Testis (tissue), 2 donors: ENCODE results near the gene CASK.

Source experiments
- POLR2A ChIP-seq: fragments of 450-650 bp; IDR thresholded peaks from one replicate; pipeline ENCODE4 v1.6.1; 2017; ENCODE audit warnings: antibody characterized with exemption, mild to moderate bottlenecking, moderate library complexity
- TF ChIP-seq, protein P1 (sequence below), 3 experiments: fragments of 450-650 bp in 2 of 3; fragments of 200-600 bp in 1 of 3; sonication (generic) in 1 of 3; IDR thresholded peaks; one replicate each; pipeline ENCODE4 v1.5.1; 2016 to 2019; ENCODE audit warnings: antibody characterized with exemption in 3 of 3, mild to moderate bottlenecking in 2 of 3, moderate library complexity in 1 of 3

DNA sequence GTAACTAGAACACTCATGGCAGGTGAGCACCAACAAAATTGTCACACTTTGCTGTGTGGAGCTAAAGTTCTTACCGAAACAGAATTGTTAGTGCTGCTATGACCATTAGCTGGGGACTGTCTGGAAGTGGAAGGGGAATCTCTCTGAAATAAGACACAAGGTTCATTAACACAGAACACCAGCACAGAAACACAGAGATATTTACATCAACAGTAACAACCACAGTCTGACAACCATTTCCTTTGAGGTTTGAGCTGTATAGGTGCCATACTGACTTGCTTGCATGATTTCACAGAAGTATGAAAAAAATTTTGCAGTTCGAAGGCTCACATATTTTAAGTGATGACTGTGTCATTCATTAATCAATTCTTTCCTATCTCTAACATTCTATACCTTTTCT lies 366.4 kb downstream of the CASK start:
- TF ChIP-seq, protein P1, sequence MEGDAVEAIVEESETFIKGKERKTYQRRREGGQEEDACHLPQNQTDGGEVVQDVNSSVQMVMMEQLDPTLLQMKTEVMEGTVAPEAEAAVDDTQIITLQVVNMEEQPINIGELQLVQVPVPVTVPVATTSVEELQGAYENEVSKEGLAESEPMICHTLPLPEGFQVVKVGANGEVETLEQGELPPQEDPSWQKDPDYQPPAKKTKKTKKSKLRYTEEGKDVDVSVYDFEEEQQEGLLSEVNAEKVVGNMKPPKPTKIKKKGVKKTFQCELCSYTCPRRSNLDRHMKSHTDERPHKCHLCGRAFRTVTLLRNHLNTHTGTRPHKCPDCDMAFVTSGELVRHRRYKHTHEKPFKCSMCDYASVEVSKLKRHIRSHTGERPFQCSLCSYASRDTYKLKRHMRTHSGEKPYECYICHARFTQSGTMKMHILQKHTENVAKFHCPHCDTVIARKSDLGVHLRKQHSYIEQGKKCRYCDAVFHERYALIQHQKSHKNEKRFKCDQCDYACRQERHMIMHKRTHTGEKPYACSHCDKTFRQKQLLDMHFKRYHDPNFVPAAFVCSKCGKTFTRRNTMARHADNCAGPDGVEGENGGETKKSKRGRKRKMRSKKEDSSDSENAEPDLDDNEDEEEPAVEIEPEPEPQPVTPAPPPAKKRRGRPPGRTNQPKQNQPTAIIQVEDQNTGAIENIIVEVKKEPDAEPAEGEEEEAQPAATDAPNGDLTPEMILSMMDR (IDR thresholded peaks at IDR 0.05) = no peak
- no peak for TF ChIP-seq POLR2A
